ENCODE data around the gene COL11A2. TPM values are rescaled to one million over a fixed set of nuclear protein-coding genes. Genes with fewer than 3 reads are reported as not detected.

COL11A2 gene
- total and polyA plus RNA-seq, 2 donors (not counting 3 experiments of a cell fraction or from before 2014, with no cell fraction given) = 0.65 to 1.3 TPM

DNA sequence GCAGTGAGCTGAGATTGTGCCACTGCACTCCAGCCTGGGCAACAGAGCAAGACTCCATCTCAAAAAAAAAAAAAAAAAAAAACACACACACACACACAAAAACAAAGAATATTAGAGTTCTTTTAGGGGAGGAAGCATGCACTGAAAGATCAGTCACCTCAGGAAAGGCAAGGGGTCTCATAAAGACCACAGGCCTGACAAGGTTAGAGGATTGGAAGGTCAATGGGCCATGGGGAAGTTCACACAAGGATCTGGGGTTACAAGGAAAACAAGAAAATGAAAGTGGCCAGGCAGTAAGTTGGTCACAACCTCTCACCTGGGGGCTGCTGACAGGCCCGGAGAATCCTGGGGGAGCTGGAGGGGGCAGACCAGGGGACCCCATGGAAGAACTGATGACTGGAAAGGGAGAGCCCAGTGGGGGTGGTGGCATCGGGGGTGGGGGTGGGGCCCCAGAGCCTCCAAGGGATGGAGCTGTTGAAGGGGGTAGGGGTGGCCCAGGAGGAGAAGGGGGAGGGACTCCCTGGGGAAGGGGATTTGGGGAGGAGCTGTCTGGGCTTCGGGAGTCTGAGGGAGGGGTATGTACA is 6.7 kb upstream of the COL11A2 start:
- H3K9me1 ChIP-seq (replicated peaks; ENCODE audit: control insufficient read depth, extremely low read depth, insufficient read depth, low read length) = no peaks in the 10 kb centered on the region
- no peak overlapping the region for H3K27ac ChIP-seq (ENCODE audit: insufficient read depth, low read depth, low read length)
- peaks cover 12 to 42% of the 10 kb centered on the region in 2 experiments for H3K36me3 ChIP-seq (ENCODE audit: control insufficient read depth in 2 of 2, extremely low read depth in 1 of 2, insufficient read depth in 2 of 2, low read length in 2 of 2)
- H3K27me3 ChIP-seq (ENCODE audit: control insufficient read depth in 2 of 2, insufficient read depth in 2 of 2, low read length in 2 of 2) = no peaks in the 10 kb centered on the region
- H2AFZ ChIP-seq (ENCODE audit: low read depth, low read length) = no peak overlapping the region
- peaks cover 40% of the 10 kb centered on the region for H3K79me2 ChIP-seq (ENCODE audit: control insufficient read depth, insufficient read depth, low read length)
- intact Hi-C loops (cut with micrococcal nuclease) = no loop called here
- POLR2A ChIA-PET = no interaction called here
- peak overlapping the region; percentile 93 for H3K4me2 ChIP-seq (ENCODE audit: insufficient read depth, low read length)
- no peak for DNase-seq (ENCODE audit: low read depth, low spot score)
- CTCF ChIA-PET = interaction anchor here (1.3 to 1.9 kb wide), 4 partner anchors 23 to 214 kb away, joined by 3 to 10 read pairs (median 5); no protein-coding TSS in a partner anchor
- no peaks in the 10 kb centered on the region for H4K20me1 ChIP-seq (replicated peaks; ENCODE audit: control insufficient read depth, extremely low read depth, insufficient read depth, low read length)
- BruUV-seq (replicated peaks) = no TSS peak
- H3K9me3 ChIP-seq (replicated peaks; ENCODE audit: control insufficient read depth, insufficient read depth, low read length) = no peaks in the 10 kb centered on the region
- FAIRE-seq = no peak
- peaks cover 20% of the 10 kb centered on the region for H3K4me1 ChIP-seq (ENCODE audit: control insufficient read depth, extremely low read depth, insufficient read depth, low read length)
- H3K4me3 ChIP-seq (replicated peaks in 1 of 3; ENCODE audit: insufficient read depth in 1 of 3, low read depth in 1 of 3, low read length in 3 of 3) = peak overlapping the region in 2 of 3 experiments; percentile 75 to 89
- no peak overlapping the region for H3K9ac ChIP-seq (replicated peaks; ENCODE audit: extremely low read depth, insufficient read depth, low read length)
- dilution Hi-C loops (cut with MboI; ENCODE audit: extremely low pct_ligation_motif_present, low sequenced_read_pairs) = no loop called here
- TF ChIP-seq EZH2 (IDR thresholded peaks at IDR 0.05; ENCODE audit: borderline replicate concordance, low read depth, low read length, severe bottlenecking) (no peak), POLR2A (IDR thresholded peaks at IDR 0.05; ENCODE audit: low read depth, low read length) (no peak), MAX (IDR thresholded peaks at IDR 0.05; ENCODE audit: insufficient read depth, insufficient read length) (no peak), GATA2 (IDR thresholded peaks at IDR 0.05; ENCODE audit: insufficient read depth, insufficient read length, low read depth, low read length) (no peak), MYC (IDR thresholded peaks at IDR 0.05; ENCODE audit: low read depth, low read length) (no peak), POLR2AphosphoS5 (IDR thresholded peaks at IDR 0.05; ENCODE audit: insufficient read depth, low read depth, low read length) (no peak), JUN (IDR thresholded peaks at IDR 0.05; ENCODE audit: borderline replicate concordance, insufficient read depth, insufficient read length, low read depth) (no peak), FOS (IDR thresholded peaks at IDR 0.05; ENCODE audit: borderline replicate concordance, insufficient read depth, low read length) (no peak), CTCF (IDR thresholded peaks at IDR 0.05; ENCODE audit: extremely low read depth in 1 of 2, insufficient read depth in 1 of 2, low read depth in 1 of 2, low read length in 2 of 2) (no peak)

Measured in endothelial cell of umbilical vein (primary cell).